Liver (tissue), 9 donors: Measurements from ENCODE around the gene MAP1A. TPM values are rescaled to one million over a fixed set of nuclear protein-coding genes. Genes with fewer than 3 reads are reported as not detected.

Source experiments
- DNase-seq: peaks from one replicate; pipeline ENCODE4 v3.0.0-alpha.2; 2017; ENCODE audit warnings: low spot score
- H3K27ac ChIP-seq, 2 donors: one replicate each; pipeline ENCODE4 v1.7.0; 2013; ENCODE audit warnings: inconsistent platforms in 2 of 2, low read length in 2 of 2, control low read depth in 1 of 2, low read depth in 1 of 2, mild to moderate bottlenecking in 1 of 2
- H3K27me3 ChIP-seq, 4 donors: one replicate each; pipeline versions ENCODE4 v1.6.1 to v1.7.0; 2013; ENCODE audit warnings: low read length in 3 of 4, inconsistent platforms in 1 of 4, mild to moderate bottlenecking in 1 of 4, moderate library complexity in 1 of 4; ENCODE audit not compliant: control insufficient read depth in 4 of 4, insufficient read depth in 4 of 4
- H3K36me3 ChIP-seq, 4 donors: one replicate each; pipeline versions ENCODE4 v1.6.1 to v1.7.0; 2013; ENCODE audit warnings: low read length in 3 of 4, mild to moderate bottlenecking in 3 of 4, low read depth in 1 of 4, moderate library complexity in 1 of 4; ENCODE audit not compliant: control insufficient read depth in 4 of 4, insufficient read depth in 3 of 4
- H3K4me1 ChIP-seq, 4 donors: one replicate each; pipeline versions ENCODE4 v1.6.1 to v1.7.0; 2013; ENCODE audit warnings: low read length in 3 of 4, mild to moderate bottlenecking in 3 of 4, moderate library complexity in 1 of 4; ENCODE audit not compliant: control insufficient read depth in 4 of 4, insufficient read depth in 4 of 4
- H3K4me3 ChIP-seq, 3 donors: one replicate each; pipeline versions ENCODE4 v1.6.1 to v1.7.0; 2013; ENCODE audit warnings: low read length in 3 of 3, control low read depth in 1 of 3, low read depth in 1 of 3, mild to moderate bottlenecking in 1 of 3
- H3K9ac ChIP-seq, 2 donors: one replicate each; pipeline ENCODE4 v1.7.0; 2013; ENCODE audit warnings: low read length in 2 of 2, mild to moderate bottlenecking in 2 of 2, moderate library complexity in 2 of 2, control low read depth in 1 of 2, low read depth in 1 of 2
- H3K9me3 ChIP-seq, 4 donors: one replicate each; pipeline versions ENCODE4 v1.6.1 to v1.7.0; 2013; ENCODE audit warnings: low read length in 3 of 4; ENCODE audit not compliant: control insufficient read depth in 4 of 4
- CTCF ChIP-seq: fragments of 150-350 bp; IDR thresholded peaks from 2 replicates; pipeline ENCODE4 v1.5.1; 2017; ENCODE audit warnings: improper control_type of control experiment, low read depth, low read length; ENCODE audit not compliant: missing input control
- FOXA1 ChIP-seq: IDR thresholded peaks from 2 replicates; pipeline ENCODE4 v1.6.1; 2016; ENCODE audit warnings: antibody characterized with exemption
- FOXA2 ChIP-seq: IDR thresholded peaks from 2 replicates; pipeline ENCODE4 v1.6.1; 2016; ENCODE audit warnings: antibody characterized with exemption
- GABPA ChIP-seq, 2 donors: IDR thresholded peaks in 1 of 2; conservative IDR thresholded peaks in 1 of 2; 2 replicates each; pipeline ENCODE4 v1.6.1; 2016; ENCODE audit warnings: antibody characterized with exemption in 2 of 2, mild to moderate bottlenecking in 1 of 2, moderate library complexity in 1 of 2
- HNF4A ChIP-seq, 2 donors: conservative IDR thresholded peaks; 2 replicates each; pipeline ENCODE4 v1.6.1; 2016; ENCODE audit warnings: antibody characterized with exemption in 2 of 2, mild to moderate bottlenecking in 2 of 2
- HNF4G ChIP-seq: IDR thresholded peaks from 2 replicates; pipeline ENCODE4 v1.6.1; 2016; ENCODE audit warnings: antibody characterized with exemption
- JUND ChIP-seq, 2 donors: IDR thresholded peaks; 2 replicates each; pipeline ENCODE4 v1.6.1; 2016; ENCODE audit warnings: antibody characterized with exemption in 2 of 2
- NR2F2 ChIP-seq: IDR thresholded peaks from 2 replicates; pipeline ENCODE4 v1.6.1; 2016; ENCODE audit warnings: antibody characterized with exemption
- RAD21 ChIP-seq, 2 donors: IDR thresholded peaks; 2 replicates each; pipeline ENCODE4 v1.6.1; 2016; ENCODE audit warnings: antibody characterized with exemption in 2 of 2, mild to moderate bottlenecking in 2 of 2
- REST ChIP-seq: IDR thresholded peaks from 2 replicates; pipeline ENCODE4 v1.6.1; 2016; ENCODE audit warnings: antibody characterized with exemption, mild to moderate bottlenecking
- RXRA ChIP-seq, 2 donors: IDR thresholded peaks; 2 replicates each; pipeline ENCODE4 v1.6.1; 2017 to 2018; ENCODE audit warnings: antibody characterized with exemption in 2 of 2, mild to moderate bottlenecking in 1 of 2
- SP1 ChIP-seq: IDR thresholded peaks from 2 replicates; pipeline ENCODE4 v1.6.1; 2018; ENCODE audit warnings: antibody characterized with exemption, mild to moderate bottlenecking
- YY1 ChIP-seq: IDR thresholded peaks from 2 replicates; pipeline ENCODE4 v1.6.1; 2016; ENCODE audit warnings: antibody characterized with exemption, mild to moderate bottlenecking
- ZBTB33 ChIP-seq: IDR thresholded peaks from 2 replicates; pipeline ENCODE4 v1.6.1; 2016; ENCODE audit warnings: antibody characterized with exemption
- WGBS: extraction: QIAGEN DNeasy Blood & Tissue Kit; methylation state at CpG from one replicate; pipeline ENCODE4 v1.1.7; 2013; 5-methylcytosine and 5-hydroxymethylcytosine counted together
- polyA plus RNA-seq, 2 donors: library from polyadenylated mRNA; stranded (reverse) in 1 of 2; unstranded in 1 of 2; fragments of 200-250 nt in 1 of 2; fragments of >200 nt in 1 of 2; fragmentation: Nextera tagmentation in 1 of 2; extraction: Ambion mirVana in 1 of 2; gene quantifications; one replicate each; pipeline versions ENCODE4 v1.2.1 to v1.2.3, GENCODE V29; 2013 to 2015
- total RNA-seq, 2 donors: library from RNA; depleted of rRNA; stranded (reverse); fragments of >200 nt; gene quantifications; one replicate each; pipeline ENCODE4 v1.2.3, GENCODE V29; 2014
- donor health status: healthy.
- donor health status: healthy.
- donor health status: healthy.
- donor health status: healthy.
- donor health status: healthy.

The MAP1A gene
- total and polyA plus RNA-seq, 4 donors, result 0.11 to 0.89 (median 0.28) TPM

- H3K27me3 ChIP-seq, result peaks cover 0 to 9% (median 0%) of the 10 kb centered on the region in 4 donors
- no peak for DNase-seq
- no peaks in the 10 kb centered on the region for H3K36me3 ChIP-seq
- H3K9ac ChIP-seq, result no peak overlapping the region
- TF ChIP-seq HNF4G (no peak), JUND (IDR thresholded peaks at IDR 0.05) (no peak), SP1 (no peak), NR2F2 (no peak), CTCF (no peak), FOXA1 (no peak), FOXA2 (no peak), YY1 (no peak), REST (no peak)
- 91% methylated on average over 1 of the region's 1 CpG for WGBS
- H3K9me3 ChIP-seq, result no peaks in the 10 kb centered on the region
- no peak overlapping the region for H3K4me3 ChIP-seq
- no peak overlapping the region for H3K27ac ChIP-seq
- H3K4me1 ChIP-seq, result peaks cover 5 to 15% (median 10%) of the 10 kb centered on the region in 4 donors
Measured at GRCh38 chr15:43508421-43508820, 9.0 kb upstream of the MAP1A start.

- no peak for DNase-seq
- H3K9me3 ChIP-seq, result no peaks in the 10 kb centered on the region
- H3K36me3 ChIP-seq, result no peaks in the 10 kb centered on the region
- no peak overlapping the region for H3K4me3 ChIP-seq
- peaks cover 5 to 15% (median 10%) of the 10 kb centered on the region in 4 donors for H3K4me1 ChIP-seq
- TF ChIP-seq RAD21 (IDR thresholded peaks at IDR 0.05) (no peak), GABPA (IDR thresholded peaks at IDR 0.05 in 1 of 2, conservative IDR thresholded peaks at IDR 0.05 in 1 of 2) (no peak), JUND (IDR thresholded peaks at IDR 0.05) (no peak)
- no peak overlapping the region for H3K9ac ChIP-seq
- WGBS, result 78% methylated on average over 9 of the region's 9 CpGs
- peaks cover 0 to 9% (median 0%) of the 10 kb centered on the region in 4 donors for H3K27me3 ChIP-seq
- no peak overlapping the region for H3K27ac ChIP-seq
Measured at GRCh38 chr15:43508991-43509659, 8.3 kb upstream of the MAP1A start.

- H3K27ac ChIP-seq, result no peak overlapping the region
- H3K4me3 ChIP-seq, result no peak overlapping the region
- WGBS, result 67% methylated on average over 8 of the region's 8 CpGs
- peaks cover 0 to 9% (median 0%) of the 10 kb centered on the region in 4 donors for H3K27me3 ChIP-seq
- no peak for DNase-seq
- no peak overlapping the region for H3K9ac ChIP-seq
- H3K4me1 ChIP-seq, result peaks cover 5 to 15% (median 10%) of the 10 kb centered on the region in 4 donors
- TF ChIP-seq HNF4A (conservative IDR thresholded peaks at IDR 0.05) (no peak), REST (no peak), ZBTB33 (no peak), NR2F2 (no peak), FOXA1 (no peak), RXRA (IDR thresholded peaks at IDR 0.05) (no peak), HNF4G (no peak)
- no peaks in the 10 kb centered on the region for H3K9me3 ChIP-seq
- H3K36me3 ChIP-seq, result no peaks in the 10 kb centered on the region
Measured at GRCh38 chr15:43509660-43510199, 7.7 kb upstream of the MAP1A start.
